22Rv1 (cell line): ENCODE data around the gene ZNF586.

Experiments used
- H3K27ac ChIP-seq: fragments of 450-650 bp; 2 replicates; pipeline ENCODE4 v1.5.1; 2017
- CTCF ChIP-seq: fragments of 450-650 bp; IDR thresholded peaks from 2 replicates; pipeline ENCODE4 v1.5.1; 2017; ENCODE audit warnings: mild to moderate bottlenecking
- ZFX ChIP-seq: fragments of 450-650 bp; IDR thresholded peaks from 2 replicates; pipeline ENCODE4 v1.6.1; 2017; ENCODE audit warnings: antibody characterized with exemption, borderline replicate concordance

The ZNF586 gene

GRCh38 chr19:57819475-57820148 is 50.1 kb downstream of the ZNF586 start:
- peak overlapping the region; percentile 74 for H3K27ac ChIP-seq
- no peak for TF ChIP-seq ZFX
- TF ChIP-seq CTCF, result peak; percentile 21; the same call in 1 of the 2 replicates

GRCh38 chr19:57820599-57820998 is 51.1 kb downstream of the ZNF586 start:
- peak overlapping the region; percentile 74 for H3K27ac ChIP-seq
- TF ChIP-seq CTCF (no peak), ZFX (no peak)

- H3K27ac ChIP-seq, result 0 out of 2 replicates have a peak overlapping the region, but pooled peaks have one; percentile 86
Observed at GRCh38 chr19:57821095-57821494, 51.6 kb downstream of the ZNF586 start.

- peak overlapping the region; percentile 86; the same call in 1 of the 2 replicates for H3K27ac ChIP-seq
Observed at GRCh38 chr19:57821501-57821900, 52.0 kb downstream of the ZNF586 start.

- H3K27ac ChIP-seq, result peak overlapping the region; percentile 86
Observed at GRCh38 chr19:57823155-57823554, 53.7 kb downstream of the ZNF586 start.

- peak overlapping the region; percentile 86 for H3K27ac ChIP-seq
Observed at GRCh38 chr19:57823608-57824007, 54.1 kb downstream of the ZNF586 start.

GRCh38 chr19:57825511-57825910 is 56.0 kb downstream of the ZNF586 start:
- TF ChIP-seq CTCF, result no peak
- no peak for TF ChIP-seq ZFX
- H3K27ac ChIP-seq, result no peak overlapping the region

- H3K27ac ChIP-seq, result no peak overlapping the region
- TF ChIP-seq ZFX (no peak), CTCF (no peak)
Observed at GRCh38 chr19:57829316-57829715, 59.8 kb downstream of the ZNF586 start.

- no peak within 1 kb of the TSS for H3K27ac ChIP-seq
Observed at GRCh38 chr19:57830071-57830602, 60.7 kb downstream of the ZNF586 start, which contains the start of gene ZNF587B. Gene ZNF587B, plus strand, starts transcription at chr19:57830299. Its CDS starts 230 bp downstream, at chr19:57830529.

More at GRCh38 chr19:57830071-57830602, 60.7 kb downstream of the ZNF586 start, which contains the start of gene ZNF587B:
- no peak for TF ChIP-seq ZFX
- peak; percentile 68 for TF ChIP-seq CTCF
